ENCODE results near the gene RBFOX1. TPM values are rescaled to one million over a fixed set of nuclear protein-coding genes. Genes with fewer than 3 reads are reported as not detected.

Gene RBFOX1
- total RNA-seq, 1 experiment from 2014 or later, result not detected

- Histone ChIP-seq H3K9me3 (no peaks in the 10 kb centered on the region), H3K27me3 (no peaks in the 10 kb centered on the region; the same call in none of the 2 replicates), H3K4me3 (no peak overlapping the region), H3K36me3 (no peaks in the 10 kb centered on the region)
- DNase-seq, result no peak
Measured at GRCh38 chr16:7555459-7555858, 222.8 kb downstream of the RBFOX1 start.

- H3K36me3 ChIP-seq, result no peaks in the 10 kb centered on the region
- no peak for DNase-seq
- no peak overlapping the region for H3K4me3 ChIP-seq
- H3K9me3 ChIP-seq, result no peaks in the 10 kb centered on the region
- H3K27me3 ChIP-seq, result no peaks in the 10 kb centered on the region
Measured at GRCh38 chr16:7561908-7562405, 229.3 kb downstream of the RBFOX1 start.

GRCh38 chr16:7566360-7566759 lies 233.7 kb downstream of the RBFOX1 start:
- Histone ChIP-seq H3K27me3 (no peaks in the 10 kb centered on the region), H3K9me3 (no peaks in the 10 kb centered on the region), H3K4me3 (no peak overlapping the region), H3K36me3 (no peaks in the 10 kb centered on the region)
- DNase-seq, result no peak

- no peak overlapping the region for H3K4me3 ChIP-seq
- no peaks in the 10 kb centered on the region for H3K36me3 ChIP-seq
- H3K27me3 ChIP-seq, result no peaks in the 10 kb centered on the region
- no peaks in the 10 kb centered on the region for H3K9me3 ChIP-seq
- no peak for DNase-seq
Measured at GRCh38 chr16:7571366-7571765, 238.7 kb downstream of the RBFOX1 start.

- Histone ChIP-seq H3K36me3 (no peaks in the 10 kb centered on the region), H3K4me3 (no peak overlapping the region), H3K9me3 (no peaks in the 10 kb centered on the region), H3K27me3 (no peaks in the 10 kb centered on the region)
- no peak for DNase-seq
Measured at GRCh38 chr16:7577588-7577987, 244.9 kb downstream of the RBFOX1 start.

GRCh38 chr16:7579454-7579853 lies 246.8 kb downstream of the RBFOX1 start:
- H3K36me3 ChIP-seq, result no peaks in the 10 kb centered on the region
- DNase-seq, result no peak
- no peaks in the 10 kb centered on the region for H3K27me3 ChIP-seq
- no peaks in the 10 kb centered on the region for H3K9me3 ChIP-seq
- no peak overlapping the region for H3K4me3 ChIP-seq

GRCh38 chr16:7581175-7581574 lies 248.5 kb downstream of the RBFOX1 start:
- no peaks in the 10 kb centered on the region for H3K36me3 ChIP-seq
- H3K27me3 ChIP-seq, result no peaks in the 10 kb centered on the region
- no peak for DNase-seq
- H3K4me3 ChIP-seq, result no peak overlapping the region
- no peaks in the 10 kb centered on the region for H3K9me3 ChIP-seq

GRCh38 chr16:7583396-7583795 lies 250.8 kb downstream of the RBFOX1 start:
- Histone ChIP-seq H3K4me3 (no peak overlapping the region), H3K9me3 (no peaks in the 10 kb centered on the region), H3K27me3 (no peaks in the 10 kb centered on the region), H3K36me3 (no peaks in the 10 kb centered on the region)
- no peak for DNase-seq

- Histone ChIP-seq H3K36me3 (no peaks in the 10 kb centered on the region), H3K4me3 (no peak overlapping the region), H3K9me3 (no peaks in the 10 kb centered on the region), H3K27me3 (no peaks in the 10 kb centered on the region)
- DNase-seq, result no peak
Measured at GRCh38 chr16:7584561-7584960, 251.9 kb downstream of the RBFOX1 start.

GRCh38 chr16:7585705-7586104 lies 253.1 kb downstream of the RBFOX1 start:
- H3K9me3 ChIP-seq, result no peaks in the 10 kb centered on the region
- DNase-seq, result no peak

GRCh38 chr16:7590934-7591333 lies 258.3 kb downstream of the RBFOX1 start:
- Histone ChIP-seq H3K9me3 (no peaks in the 10 kb centered on the region), H3K36me3 (no peaks in the 10 kb centered on the region), H3K4me3 (no peak overlapping the region), H3K27me3 (no peaks in the 10 kb centered on the region; the same call in 1 of the 2 replicates)
- DNase-seq, result no peak

More at GRCh38 chr16:7585705-7586104, 253.1 kb downstream of the RBFOX1 start:
- no peaks in the 10 kb centered on the region for H3K27me3 ChIP-seq
- H3K36me3 ChIP-seq, result no peaks in the 10 kb centered on the region
- H3K4me3 ChIP-seq, result no peak overlapping the region

- no peaks in the 10 kb centered on the region for H3K9me3 ChIP-seq
- H3K36me3 ChIP-seq, result no peaks in the 10 kb centered on the region
- no peak overlapping the region for H3K4me3 ChIP-seq
- H3K27me3 ChIP-seq, result no peaks in the 10 kb centered on the region; the same call in 1 of the 2 replicates
- DNase-seq, result no peak
Measured at GRCh38 chr16:7596308-7596707, 263.7 kb downstream of the RBFOX1 start.

GRCh38 chr16:7597677-7598076 lies 265.0 kb downstream of the RBFOX1 start:
- no peaks in the 10 kb centered on the region for H3K36me3 ChIP-seq
- H3K4me3 ChIP-seq, result no peak overlapping the region
- no peaks in the 10 kb centered on the region for H3K9me3 ChIP-seq
- H3K27me3 ChIP-seq, result no peaks in the 10 kb centered on the region
- DNase-seq, result no peak

- no peak for DNase-seq
- no peaks in the 10 kb centered on the region for H3K27me3 ChIP-seq
- H3K36me3 ChIP-seq, result no peaks in the 10 kb centered on the region
- no peak overlapping the region for H3K4me3 ChIP-seq
- H3K9me3 ChIP-seq, result no peaks in the 10 kb centered on the region
Measured at GRCh38 chr16:7601100-7601499, 268.5 kb downstream of the RBFOX1 start.

- no peak for DNase-seq
- no peak overlapping the region for H3K4me3 ChIP-seq
- H3K27me3 ChIP-seq, result no peaks in the 10 kb centered on the region
- no peaks in the 10 kb centered on the region for H3K9me3 ChIP-seq
- H3K36me3 ChIP-seq, result no peaks in the 10 kb centered on the region
Measured at GRCh38 chr16:7602291-7602950, 269.8 kb downstream of the RBFOX1 start.

- H3K9me3 ChIP-seq, result no peaks in the 10 kb centered on the region
- no peak overlapping the region for H3K4me3 ChIP-seq
- H3K36me3 ChIP-seq, result no peaks in the 10 kb centered on the region
- H3K27me3 ChIP-seq, result no peaks in the 10 kb centered on the region; the same call in 1 of the 2 replicates
- DNase-seq, result no peak
Measured at GRCh38 chr16:7605812-7606211, 273.2 kb downstream of the RBFOX1 start.

GRCh38 chr16:7612671-7613070 lies 280.0 kb downstream of the RBFOX1 start:
- H3K27me3 ChIP-seq, result no peaks in the 10 kb centered on the region; the same call in none of the 2 replicates
- H3K4me3 ChIP-seq, result no peak overlapping the region
- no peaks in the 10 kb centered on the region for H3K9me3 ChIP-seq
- DNase-seq, result no peak
- H3K36me3 ChIP-seq, result no peaks in the 10 kb centered on the region

GRCh38 chr16:7613518-7613917 lies 280.9 kb downstream of the RBFOX1 start:
- no peak overlapping the region for H3K4me3 ChIP-seq
- no peak for DNase-seq
- H3K27me3 ChIP-seq, result no peaks in the 10 kb centered on the region; the same call in none of the 2 replicates
- H3K9me3 ChIP-seq, result no peaks in the 10 kb centered on the region
- no peaks in the 10 kb centered on the region for H3K36me3 ChIP-seq
